Endothelial cell of umbilical vein (primary cell): ENCODE data around the gene HECW1. TPM values are rescaled to one million over a fixed set of nuclear protein-coding genes. Genes with fewer than 3 reads are reported as not detected.

Source experiments
- BruUV-seq: library from RNA; stranded (reverse); fragments of 400-500 nt; replicated peaks from 2 replicates; lab custom pipeline; 2021; lab: Mats Ljungman, UMichigan
- CTCF ChIA-PET: fragments of 300-600, 350-600 bp; sonication (Branson Sonifier 250); formaldehyde crosslinking; loops from one replicate; lab custom pipeline; 2021; ENCODE audit warnings: antibody characterized with exemption, inconsistent platforms; lab: Charles Lee
- POLR2A ChIA-PET: fragments of 300-600, 350-600 bp; sonication (Branson Sonifier 250); formaldehyde crosslinking; loops from one replicate; lab custom pipeline; 2021; ENCODE audit warnings: antibody characterized with exemption, inconsistent platforms; lab: Charles Lee
- DNase-seq: peaks from one replicate; pipeline ENCODE4 v3.0.0-alpha.2; 2011; ENCODE audit warnings: low read depth, low spot score
- FAIRE-seq: peaks from 2 replicates; lab custom pipeline; 2011; peaks lifted over from hg19 to GRCh38; lab: Jason Lieb, UNC
- H2AFZ ChIP-seq: 2 replicates; pipeline ENCODE4 v1.6.0; 2012; ENCODE audit warnings: low read depth, low read length, control low read depth, inconsistent platforms
- H3K27ac ChIP-seq: 2 replicates; pipeline ENCODE4 v1.5.1; 2011; ENCODE audit warnings: low read depth, mild to moderate bottlenecking, control low read depth, low read length, moderate library complexity; ENCODE audit not compliant: insufficient read depth
- H3K27me3 ChIP-seq, 2 experiments: 2 replicates each; pipeline versions ENCODE4 v1.6.0 to v1.6.1; 2011; ENCODE audit warnings: low read length in 2 of 2, mixed read lengths in 1 of 2; ENCODE audit not compliant: control insufficient read depth in 2 of 2, insufficient read depth in 2 of 2
- H3K36me3 ChIP-seq, 2 experiments: 2 replicates in 1 of 2; 3 replicates in 1 of 2; pipeline ENCODE4 v1.5.1; 2011; ENCODE audit warnings: low read length in 2 of 2, mild to moderate bottlenecking in 1 of 2, moderate library complexity in 1 of 2; ENCODE audit not compliant: control insufficient read depth in 2 of 2, insufficient read depth in 2 of 2; ENCODE audit errors: extremely low read depth in 1 of 2
- H3K4me1 ChIP-seq: 3 replicates; pipeline ENCODE4 v1.5.1; 2011; ENCODE audit warnings: mild to moderate bottlenecking, low read length; ENCODE audit not compliant: control insufficient read depth, insufficient read depth; ENCODE audit errors: extremely low read depth
- H3K4me2 ChIP-seq: 2 replicates; pipeline ENCODE4 v1.6.1; 2011; ENCODE audit warnings: low read length, control low read depth, mixed read lengths; ENCODE audit not compliant: insufficient read depth
- H3K4me3 ChIP-seq, 3 experiments: fragments of 200-600 bp in 1 of 3; sonication (generic), shearing (Covaris generic) in 1 of 3; replicated peaks in 1 of 3; 2 replicates each; pipeline ENCODE4 v1.5.1; 2011 to 2016; ENCODE audit warnings: control low read depth in 3 of 3, low read length in 3 of 3, mild to moderate bottlenecking in 2 of 3, inconsistent platforms in 1 of 3, low read depth in 1 of 3, moderate library complexity in 1 of 3; ENCODE audit not compliant: insufficient read depth in 1 of 3
- H3K79me2 ChIP-seq: 2 replicates; pipeline ENCODE4 v1.6.0; 2012; ENCODE audit warnings: low read length, inconsistent platforms; ENCODE audit not compliant: control insufficient read depth, insufficient read depth
- H3K9ac ChIP-seq: replicated peaks from 2 replicates; pipeline ENCODE3; 2011; ENCODE audit warnings: low read length, control low read depth; ENCODE audit not compliant: insufficient read depth; ENCODE audit errors: extremely low read depth
- H3K9me1 ChIP-seq: replicated peaks from 3 replicates; pipeline ENCODE4 v1.6.0; 2011; ENCODE audit warnings: mild to moderate bottlenecking, low read length; ENCODE audit not compliant: control insufficient read depth, insufficient read depth; ENCODE audit errors: extremely low read depth
- H3K9me3 ChIP-seq: replicated peaks from 2 replicates; pipeline ENCODE4 v1.5.1; 2012; ENCODE audit warnings: low read length, inconsistent platforms; ENCODE audit not compliant: control insufficient read depth, insufficient read depth
- H4K20me1 ChIP-seq: replicated peaks from 2 replicates; pipeline ENCODE3; 2011; ENCODE audit warnings: mild to moderate bottlenecking, low read length; ENCODE audit not compliant: control insufficient read depth, insufficient read depth; ENCODE audit errors: extremely low read depth
- EZH2 ChIP-seq: IDR thresholded peaks from 2 replicates; pipeline ENCODE4 v1.6.1; 2012; ENCODE audit warnings: borderline replicate concordance, low read depth, mild to moderate bottlenecking, moderate library complexity, low read length, inconsistent platforms; ENCODE audit not compliant: severe bottlenecking
- FOS ChIP-seq: IDR thresholded peaks from 2 replicates; pipeline ENCODE4 v1.6.1; 2011; ENCODE audit warnings: mild to moderate bottlenecking, low read length, moderate library complexity, borderline replicate concordance; ENCODE audit not compliant: insufficient read depth
- GATA2 ChIP-seq: IDR thresholded peaks from 2 replicates; pipeline ENCODE4 v1.7.0; 2011; ENCODE audit warnings: low read depth, mild to moderate bottlenecking, moderate library complexity, mixed read lengths, low read length; ENCODE audit not compliant: insufficient read length, insufficient read depth
- JUN ChIP-seq: IDR thresholded peaks from 2 replicates; pipeline ENCODE4 v1.6.1; 2011; ENCODE audit warnings: borderline replicate concordance, low read depth; ENCODE audit not compliant: insufficient read length, insufficient read depth
- MYC ChIP-seq: IDR thresholded peaks from one replicate; pipeline ENCODE4 v1.6.1; 2011; ENCODE audit warnings: mild to moderate bottlenecking, low read depth, low read length
- POLR2A ChIP-seq: IDR thresholded peaks from 2 replicates; pipeline ENCODE4 v1.6.1; 2012; ENCODE audit warnings: low read depth, mild to moderate bottlenecking, control low read depth, low read length
- POLR2AphosphoS5 ChIP-seq: IDR thresholded peaks from 2 replicates; pipeline ENCODE4 v1.6.1; 2012; ENCODE audit warnings: low read depth, mild to moderate bottlenecking, control low read depth, low read length, moderate library complexity; ENCODE audit not compliant: insufficient read depth
- dilution Hi-C: fragments of 300-500 bp; cut with MboI; formaldehyde crosslinking; loops from one replicate; pipeline ENCODE4 v1.15.0; 2019; ENCODE audit warnings: low sequenced_read_pairs; ENCODE audit not compliant: extremely low pct_ligation_motif_present
- intact Hi-C: fragments of 100-400 bp; cut with micrococcal nuclease; formaldehyde crosslinking; loops from one replicate; pipeline ENCODE4 v1.10.0; 2022
- polyA plus RNA-seq, 4 experiments: library from polyadenylated mRNA; depleted of rRNA in 3 of 4; stranded (reverse) in 3 of 4; unstranded in 1 of 4; fragments of >200 nt; gene quantifications; 2 replicates each; pipeline versions ENCODE4 v1.2.1 to v1.2.3, GENCODE V29; 2011 to 2012; ENCODE audit warnings: missing spikeins in 1 of 4
- total RNA-seq: library from RNA; stranded (reverse); gene quantifications from 2 replicates; pipeline ENCODE4 v1.2.3, GENCODE V29; 2021
- TF ChIP-seq, protein P1 (sequence below), 2 donors: IDR thresholded peaks; 1 replicate in 1 of 2; 2 replicates in 1 of 2; pipeline ENCODE4 v1.5.1; 2011; ENCODE audit warnings: low read length in 2 of 2, mild to moderate bottlenecking in 2 of 2, moderate library complexity in 2 of 2, control low read depth in 1 of 2, inconsistent platforms in 1 of 2, low read depth in 1 of 2; ENCODE audit not compliant: insufficient read depth in 1 of 2; ENCODE audit errors: extremely low read depth in 1 of 2
- TF ChIP-seq, protein P2 (sequence below): IDR thresholded peaks from 2 replicates; pipeline ENCODE4 v1.6.1; 2011; ENCODE audit not compliant: insufficient read depth, insufficient read length

The HECW1 gene
- total and polyA plus RNA-seq, 2 donors (not counting 3 experiments of a cell fraction or from before 2014, with no cell fraction given), result not detected

DNA sequence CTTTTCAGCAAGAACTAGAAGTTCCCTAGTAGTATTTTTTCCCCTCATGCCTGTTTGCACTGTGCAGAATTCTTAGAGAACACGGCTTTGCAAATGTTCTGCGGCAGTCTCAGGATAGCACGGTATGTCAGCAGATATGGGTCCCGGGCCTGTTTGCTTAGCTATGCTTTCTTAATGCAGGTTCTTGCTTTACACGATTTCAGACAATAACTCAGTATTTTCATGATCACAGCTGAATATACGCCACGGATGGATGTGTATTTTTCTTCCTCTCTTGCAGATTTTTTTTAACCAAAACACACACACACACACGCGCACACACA lies 137.3 kb downstream of the HECW1 start:
- no peak for TF ChIP-seq MYC
- TF ChIP-seq FOS, result no peak
- no peak for TF ChIP-seq GATA2
- TF ChIP-seq POLR2AphosphoS5, result no peak
- TF ChIP-seq, protein P1, sequence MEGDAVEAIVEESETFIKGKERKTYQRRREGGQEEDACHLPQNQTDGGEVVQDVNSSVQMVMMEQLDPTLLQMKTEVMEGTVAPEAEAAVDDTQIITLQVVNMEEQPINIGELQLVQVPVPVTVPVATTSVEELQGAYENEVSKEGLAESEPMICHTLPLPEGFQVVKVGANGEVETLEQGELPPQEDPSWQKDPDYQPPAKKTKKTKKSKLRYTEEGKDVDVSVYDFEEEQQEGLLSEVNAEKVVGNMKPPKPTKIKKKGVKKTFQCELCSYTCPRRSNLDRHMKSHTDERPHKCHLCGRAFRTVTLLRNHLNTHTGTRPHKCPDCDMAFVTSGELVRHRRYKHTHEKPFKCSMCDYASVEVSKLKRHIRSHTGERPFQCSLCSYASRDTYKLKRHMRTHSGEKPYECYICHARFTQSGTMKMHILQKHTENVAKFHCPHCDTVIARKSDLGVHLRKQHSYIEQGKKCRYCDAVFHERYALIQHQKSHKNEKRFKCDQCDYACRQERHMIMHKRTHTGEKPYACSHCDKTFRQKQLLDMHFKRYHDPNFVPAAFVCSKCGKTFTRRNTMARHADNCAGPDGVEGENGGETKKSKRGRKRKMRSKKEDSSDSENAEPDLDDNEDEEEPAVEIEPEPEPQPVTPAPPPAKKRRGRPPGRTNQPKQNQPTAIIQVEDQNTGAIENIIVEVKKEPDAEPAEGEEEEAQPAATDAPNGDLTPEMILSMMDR (IDR thresholded peaks at IDR 0.05; ENCODE audit: extremely low read depth in 1 of 2, insufficient read depth in 1 of 2, low read depth in 1 of 2, low read length in 2 of 2), result no peak
- no peak for TF ChIP-seq JUN
- no peak for TF ChIP-seq EZH2
- TF ChIP-seq, protein P2, sequence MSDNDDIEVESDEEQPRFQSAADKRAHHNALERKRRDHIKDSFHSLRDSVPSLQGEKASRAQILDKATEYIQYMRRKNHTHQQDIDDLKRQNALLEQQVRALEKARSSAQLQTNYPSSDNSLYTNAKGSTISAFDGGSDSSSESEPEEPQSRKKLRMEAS, result no peak
- TF ChIP-seq POLR2A, result no peak
- no peaks in the 10 kb centered on the region for H3K36me3 ChIP-seq
- BruUV-seq, result no TSS peak
- POLR2A ChIA-PET, result no interaction called here
- no peaks in the 10 kb centered on the region for H3K4me1 ChIP-seq
- no peak overlapping the region for H3K27ac ChIP-seq
- no peak for FAIRE-seq
- H3K9me1 ChIP-seq, result no peaks in the 10 kb centered on the region
- dilution Hi-C loops, result no loop called here
- intact Hi-C loops, result no loop called here
- H3K9ac ChIP-seq, result no peak overlapping the region
- no peaks in the 10 kb centered on the region for H3K9me3 ChIP-seq
- DNase-seq, result no peak
- H3K4me3 ChIP-seq, result no peak overlapping the region
- no peak overlapping the region for H2AFZ ChIP-seq
- H3K79me2 ChIP-seq, result no peaks in the 10 kb centered on the region
- H4K20me1 ChIP-seq, result no peaks in the 10 kb centered on the region
- CTCF ChIA-PET, result interaction anchor here (0.8 to 2.6 kb wide), 5 partner anchors 11 to 309 kb away, joined by 3 to 15 read pairs (median 5); no protein-coding TSS in a partner anchor
- peaks cover 0 to 2% of the 10 kb centered on the region in 2 experiments for H3K27me3 ChIP-seq
- H3K4me2 ChIP-seq, result no peak overlapping the region
